K562 (cell line): Measurements from ENCODE around the gene AMBRA1. TPM values are rescaled to one million over a fixed set of nuclear protein-coding genes. Genes with fewer than 3 reads are reported as not detected.

Source experiments
- ATAC-seq: fragments of 200-7000 bp; cut with Tn5 transposase; 3 replicates; pipeline ENCODE4 v1.9.1; 2020; ENCODE audit warnings: moderate library complexity
- BruUV-seq: library from RNA; stranded (reverse); fragments of 400-500 nt; replicated peaks from 2 replicates; lab custom pipeline; 2021; lab: Mats Ljungman, UMichigan
- CTCF ChIA-PET: fragments of 300-600 bp; formaldehyde crosslinking; extraction: SDS; loops from one replicate; lab custom pipeline; 2021; ENCODE audit warnings: low intra/inter-chr PET ratio; lab: Yijun Ruan, JAX
- POLR2A ChIA-PET: fragments of 300-600, 350-650 bp; sonication (Branson Sonifier 250); formaldehyde crosslinking; extraction: SDS; loops from one replicate; lab custom pipeline; 2021; ENCODE audit warnings: antibody characterized with exemption, inconsistent platforms; lab: Yijun Ruan, JAX
- DNase-seq, 4 experiments: peaks; one replicate each; pipeline versions ENCODE4 v3.0.0 to v3.0.0-alpha.2; 2011 to 2018; ENCODE audit warnings: low spot score in 3 of 4, mixed read lengths in 3 of 4; ENCODE audit errors: extremely low read depth in 1 of 4
- FAIRE-seq: peaks from 2 replicates; lab custom pipeline; 2011; peaks lifted over from hg19 to GRCh38; lab: Jason Lieb, UNC
- H2AFZ ChIP-seq: 2 replicates; pipeline ENCODE4 v1.6.0; 2011; ENCODE audit warnings: low read depth, low read length, control low read depth, inconsistent platforms
- H3K27ac ChIP-seq: fragments of 200-600 bp; 3 replicates; pipeline ENCODE4 v1.8.0; 2011; ENCODE audit warnings: low read depth, mild to moderate bottlenecking, control low read depth, inconsistent platforms, low read length, moderate library complexity, mixed read lengths; ENCODE audit errors: extremely low read depth
- H3K27me3 ChIP-seq, 2 experiments: fragments of 300-600 bp in 1 of 2; 2 replicates in 1 of 2; 3 replicates in 1 of 2; pipeline versions ENCODE4 v1.6.0 to v1.8.0; 2011; ENCODE audit warnings: inconsistent platforms in 2 of 2, low read length in 2 of 2, mild to moderate bottlenecking in 1 of 2, mixed read lengths in 1 of 2, moderate library complexity in 1 of 2; ENCODE audit not compliant: control insufficient read depth in 2 of 2, insufficient read depth in 2 of 2
- H3K36me3 ChIP-seq: fragments of 300-600 bp; 3 replicates; pipeline ENCODE4 v1.8.0; 2011; ENCODE audit warnings: mild to moderate bottlenecking, low read length, inconsistent platforms; ENCODE audit not compliant: control insufficient read depth, insufficient read depth
- H3K4me1 ChIP-seq, 2 experiments: fragments of 200-600 bp in 1 of 2; replicated peaks in 1 of 2; 2 replicates in 1 of 2; 3 replicates in 1 of 2; pipeline versions ENCODE4 v1.5.1 to v1.8.0; 2011; ENCODE audit warnings: inconsistent platforms in 2 of 2, low read length in 2 of 2, mild to moderate bottlenecking in 1 of 2, mixed read lengths in 1 of 2, moderate library complexity in 1 of 2; ENCODE audit not compliant: control insufficient read depth in 2 of 2, insufficient read depth in 2 of 2
- H3K4me2 ChIP-seq: 2 replicates; pipeline ENCODE4 v1.6.1; 2011; ENCODE audit warnings: low read length, control low read depth, inconsistent platforms, mixed read lengths; ENCODE audit not compliant: insufficient read depth
- H3K4me3 ChIP-seq: fragments of 200-600 bp; sonication (generic), shearing (Covaris generic); 2 replicates; pipeline ENCODE4 v1.5.1; 2016; ENCODE audit warnings: control low read depth, inconsistent platforms
- H3K79me2 ChIP-seq: fragments of 200-600 bp; 3 replicates; pipeline ENCODE4 v1.8.0; 2011; ENCODE audit warnings: low read length, inconsistent platforms; ENCODE audit not compliant: control insufficient read depth, insufficient read depth
- H3K9ac ChIP-seq, 2 experiments: 2 replicates each; pipeline versions ENCODE4 v1.6.0 to v1.6.1; 2011; ENCODE audit warnings: low read depth in 2 of 2, low read length in 2 of 2, control low read depth in 1 of 2, inconsistent platforms in 1 of 2, mild to moderate bottlenecking in 1 of 2, mixed read lengths in 1 of 2; ENCODE audit not compliant: insufficient read depth in 1 of 2
- H3K9me1 ChIP-seq: one replicate; pipeline ENCODE4 v1.6.0; 2011; ENCODE audit warnings: inconsistent platforms, mild to moderate bottlenecking, low read length, moderate library complexity; ENCODE audit not compliant: control insufficient read depth, insufficient read depth
- H3K9me3 ChIP-seq: replicated peaks from 2 replicates; pipeline ENCODE4 v1.5.1; 2011; ENCODE audit warnings: low read depth, low read length, inconsistent platforms; ENCODE audit not compliant: control insufficient read depth, insufficient read depth
- H4K20me1 ChIP-seq: replicated peaks from 2 replicates; pipeline ENCODE4 v1.6.1; 2011; ENCODE audit warnings: low read length, inconsistent platforms, mixed read lengths; ENCODE audit not compliant: control insufficient read depth, insufficient read depth
- CEBPG ChIP-seq, 3 experiments: fragments of 200-800 bp in 1 of 3; sonication (Bioruptor generic) in 1 of 3; sonication (generic) in 1 of 3; formaldehyde crosslinking in 1 of 3; IDR thresholded peaks in 2 of 3; conservative IDR thresholded peaks in 1 of 3; 2 replicates each; pipeline versions ENCODE4 v1.6.1 to v1.8.0; 2016 to 2022; ENCODE audit warnings: missing compliant biosample characterization in 2 of 3, missing genetic modification characterization in 2 of 3, mild to moderate bottlenecking in 1 of 3, missing genetic modification reagents in 1 of 3
- ETV6 ChIP-seq, 3 experiments: fragments of 150-350 bp in 1 of 3; sonication (generic) in 1 of 3; formaldehyde crosslinking in 1 of 3; IDR thresholded peaks; 2 replicates each; pipeline versions ENCODE4 v1.6.1 to v1.8.0; 2014 to 2022; ENCODE audit warnings: borderline replicate concordance in 2 of 3, low read depth in 2 of 3, antibody characterized with exemption in 1 of 3, low read length in 1 of 3, mild to moderate bottlenecking in 1 of 3, missing genetic modification reagents in 1 of 3
- ZFX ChIP-seq: sonication (generic); formaldehyde crosslinking; IDR thresholded peaks from 2 replicates; pipeline ENCODE4 v1.8.0; 2022; ENCODE audit warnings: mild to moderate bottlenecking, missing genetic modification reagents, moderate library complexity
- WGBS: fragments of 100-300 bp; shearing (Covaris generic); methylation state at CpG from one replicate; pipeline ENCODE4 v1.1.6; 2016; ENCODE audit warnings: low coverage, mixed read lengths; ENCODE audit not compliant: insufficient coverage; ENCODE audit errors: missing lambda C conversion rate; 5-methylcytosine and 5-hydroxymethylcytosine counted together
- in situ Hi-C: fragments of 300-500 bp; cut with MboI; formaldehyde crosslinking; loops from 4 replicates; pipeline ENCODE4 v1.15.0; 2018; ENCODE audit warnings: inconsistent platforms, mixed read lengths
- intact Hi-C: fragments of 100-400 bp; cut with micrococcal nuclease; formaldehyde crosslinking; loops from 2 replicates; pipeline ENCODE4 v1.14.2; 2022
- polyA plus RNA-seq, 8 experiments: library from polyadenylated mRNA; depleted of rRNA in 4 of 8; stranded (reverse) in 5 of 8; unstranded in 3 of 8; fragments of >200 nt; fragmentation: Nextera tagmentation in 2 of 8; fragmentation: Illumina TruSeq in 1 of 8; extraction: Ambion mirVana in 2 of 8; extraction: Trizol in 1 of 8; gene quantifications; 2 replicates each; pipeline versions ENCODE4 v1.2.1 to v1.2.3, GENCODE V29; 2011 to 2014; ENCODE audit warnings: inconsistent platforms in 1 of 8, missing spikeins in 1 of 8
- total RNA-seq, 7 experiments: library from RNA; depleted of rRNA in 6 of 7; stranded (reverse); fragments of >200 nt in 6 of 7; fragmentation: Illumina TruSeq in 2 of 7; extraction: Trizol in 2 of 7; gene quantifications; 2 replicates each; pipeline versions ENCODE4 v1.2.1 to v1.2.3, GENCODE V29; 2011 to 2021; ENCODE audit warnings: low replicate concordance in 1 of 7

AMBRA1 gene
- total and polyA plus RNA-seq, 9 of the 15 experiments (the other 6 are each of a cell fraction or from before 2014, with no cell fraction given), result 0.15 to 24.5 (median 13.0) TPM

DNA sequence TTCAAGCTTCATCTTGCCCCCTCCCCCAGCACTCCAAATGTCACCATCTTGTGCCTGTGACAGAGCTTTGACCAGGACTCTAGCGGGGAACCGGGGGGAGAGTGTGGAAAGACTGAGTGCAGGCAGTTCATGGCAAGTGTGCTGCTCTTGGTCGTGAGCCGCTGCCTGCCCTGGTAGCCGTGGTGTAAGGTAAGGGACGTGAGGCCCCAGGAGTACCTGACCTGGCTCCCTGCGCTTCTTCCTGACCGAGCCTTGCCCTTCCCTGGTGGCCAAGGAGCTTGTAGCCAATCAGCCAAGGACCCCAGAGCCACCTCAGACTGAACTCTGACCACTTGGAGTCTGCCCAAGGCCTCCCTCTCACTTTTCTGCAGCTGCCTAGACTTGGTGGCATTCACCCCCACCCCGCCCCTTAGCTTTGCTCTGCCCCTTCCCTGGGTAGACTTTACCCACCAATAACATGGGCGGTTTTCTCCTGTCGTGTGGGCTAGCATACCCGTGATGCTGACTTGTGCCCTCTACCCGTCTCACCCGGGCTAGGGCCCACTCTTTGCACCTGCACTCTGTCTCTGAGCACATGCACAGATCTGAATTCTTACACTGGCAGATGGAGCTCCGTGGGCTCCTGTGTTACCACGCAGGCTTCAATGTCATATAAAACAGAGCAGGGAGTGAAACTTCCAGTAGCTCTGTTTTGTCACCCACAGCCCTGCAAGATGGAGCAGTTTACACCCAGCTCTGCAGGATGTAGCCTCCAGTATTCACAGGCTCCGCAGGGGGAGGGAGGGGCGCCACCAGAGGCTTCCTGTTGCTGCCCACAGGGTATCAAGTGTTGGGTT, 245.0 kb downstream of the AMBRA1 start:
- H3K9me1 ChIP-seq, result no peaks in the 10 kb centered on the region
- TF ChIP-seq ETV6 (IDR thresholded peaks at IDR 0.05; ENCODE audit: borderline replicate concordance in 1 of 2, low read depth in 2 of 2, low read length in 1 of 2) (no peak), ETV6 (CRISPR knock-in tag; IDR thresholded peaks at IDR 0.05; ENCODE audit: borderline replicate concordance) (no peak), ZFX (CRISPR knock-in tag) (0 out of 2 replicates have a peak, but pooled peaks have one; percentile 19), CEBPG (CRISPR knock-in tag; IDR thresholded peaks at IDR 0.05) (0 out of 2 replicates have a peak, but pooled peaks have one; percentile 9), CEBPG (tag; conservative IDR thresholded peaks at IDR 0.05 in 1 of 2, IDR thresholded peaks at IDR 0.05 in 1 of 2) (no peak)
- WGBS, result 70% methylated on average over 18 of the region's 18 CpGs
- in situ Hi-C loops, result no loop called here
- no peak for FAIRE-seq
- H3K79me2 ChIP-seq, result peaks cover 54% of the 10 kb centered on the region
- H2AFZ ChIP-seq, result no peak overlapping the region
- no peak for DNase-seq
- H3K27ac ChIP-seq, result peak overlapping the region; percentile 65; the same call in 1 of the 3 replicates
- peak overlapping the region; percentile 86 for H3K4me2 ChIP-seq
- ATAC-seq, result no peak
- no TSS peak for BruUV-seq
- peak overlapping the region; percentile 77 for H3K4me3 ChIP-seq
- intact Hi-C loops, result no loop called here
- peak overlapping the region; percentile 79 to 95 for H3K9ac ChIP-seq
- no peaks in the 10 kb centered on the region for H3K27me3 ChIP-seq
- peaks cover 32 to 66% of the 10 kb centered on the region in 2 experiments for H3K4me1 ChIP-seq
- ChIA-PET CTCF (no interaction called here), POLR2A (interaction anchor here (0.5 to 1.6 kb wide), 6 partner anchors 9 to 232 kb away, joined by 3 to 4 read pairs (median 4); no protein-coding TSS in a partner anchor)
- H3K9me3 ChIP-seq, result no peaks in the 10 kb centered on the region
- peaks cover 46% of the 10 kb centered on the region; the same call in 2 of the 3 replicates for H3K36me3 ChIP-seq
- peaks cover 16% of the 10 kb centered on the region for H4K20me1 ChIP-seq
